ENCODE measurements around the gene ESAM.

ESAM gene

DNA sequence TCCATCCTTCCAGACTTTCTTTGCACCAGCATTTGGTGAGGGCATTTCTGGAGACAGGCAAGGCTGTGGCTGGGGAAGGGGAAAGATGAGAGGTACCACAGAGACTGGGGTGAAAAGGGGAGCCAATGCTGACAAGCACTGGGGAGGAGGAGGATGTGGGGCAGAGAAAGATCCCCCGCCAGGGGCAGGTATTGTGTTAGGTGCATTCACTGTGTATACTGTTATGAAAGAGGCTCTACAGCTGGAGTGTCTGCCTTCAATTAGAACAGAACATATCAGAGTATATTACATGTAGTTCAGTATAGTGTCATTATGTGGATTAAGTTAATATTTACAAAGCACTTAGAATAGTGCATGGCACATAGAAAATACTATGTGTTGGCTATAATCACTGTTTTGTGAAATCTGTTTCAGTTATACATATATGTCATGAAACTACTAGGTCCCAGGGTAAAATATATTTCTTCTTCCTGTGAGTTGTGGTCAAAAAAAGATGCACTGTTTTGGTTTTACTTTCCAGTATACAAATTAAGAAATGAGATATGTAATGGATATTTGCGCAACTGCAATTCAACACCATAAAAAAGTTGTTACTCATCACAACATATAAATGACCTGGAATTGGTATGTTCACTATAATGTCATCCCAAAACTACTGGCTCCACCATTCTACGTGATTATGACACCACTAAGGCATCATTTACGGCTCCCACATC, 29.7 kb upstream of the ESAM start:
- no peak for DNase-seq
- 100% methylated on average over 2 of the region's 4 CpGs for WGBS (ENCODE audit: insufficient coverage)
- Histone ChIP-seq H3K27me3 (replicated peaks in 2 of 5; ENCODE audit: control insufficient read depth in 4 of 5, insufficient read depth in 5 of 5, low read length in 4 of 5) (peaks cover 0 to 2% (median 0%) of the 10 kb centered on the region in 5 experiments), H3K9me3 (ENCODE audit: control extremely low read depth in 1 of 5, control insufficient read depth in 4 of 5, insufficient read depth in 2 of 5, low read depth in 1 of 5, low read length in 4 of 5) (no peaks in the 10 kb centered on the region), H3K36me3 (ENCODE audit: control insufficient read depth in 4 of 4, insufficient read depth in 4 of 4, low read length in 3 of 4) (no peaks in the 10 kb centered on the region), H3K4me3 (ENCODE audit: control insufficient read depth in 1 of 7, extremely low read depth in 1 of 7, insufficient read depth in 4 of 7, low read depth in 2 of 7, low read length in 6 of 7) (no peak overlapping the region), H3K4me1 (ENCODE audit: control extremely low read depth in 1 of 4, control insufficient read depth in 4 of 4, insufficient read depth in 4 of 4, low read length in 3 of 4) (no peaks in the 10 kb centered on the region), H3K27ac (ENCODE audit: insufficient read depth in 1 of 2, low read depth in 1 of 2, low read length in 2 of 2, poor library complexity in 1 of 2, severe bottlenecking in 2 of 2) (no peak overlapping the region)
- CTCF ChIA-PET = interaction anchor here (1.1 to 8.7 kb wide), 10 partner anchors 7 to 158 kb away, joined by 3 to 56 read pairs (median 12); no protein-coding TSS in a partner anchor
- POLR2A ChIA-PET = no interaction called here

DNA sequence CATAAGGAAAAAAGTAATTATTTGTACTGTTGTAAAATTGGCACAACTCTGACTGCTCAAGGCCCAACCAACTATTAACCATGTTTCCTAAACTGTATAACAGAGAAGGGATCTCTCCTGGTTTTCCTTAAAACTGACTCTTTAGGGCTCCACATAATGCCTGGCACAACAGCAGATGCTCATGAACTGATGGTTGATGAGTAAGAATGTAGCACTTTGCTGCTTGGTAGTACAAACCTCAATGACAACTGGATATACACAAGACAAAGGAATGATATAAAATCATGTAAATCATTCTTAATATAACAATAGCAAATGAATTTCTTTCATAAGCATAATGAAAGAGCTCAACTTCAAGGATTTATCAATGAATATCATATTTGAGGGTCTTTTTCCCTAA, 26.4 kb upstream of the ESAM start:
- H3K27ac ChIP-seq (ENCODE audit: insufficient read depth in 1 of 2, low read depth in 1 of 2, low read length in 2 of 2, poor library complexity in 1 of 2, severe bottlenecking in 2 of 2) = no peak overlapping the region
- H3K9me3 ChIP-seq (ENCODE audit: control extremely low read depth in 1 of 5, control insufficient read depth in 4 of 5, insufficient read depth in 2 of 5, low read depth in 1 of 5, low read length in 4 of 5) = no peaks in the 10 kb centered on the region
- peaks cover 0 to 2% (median 0%) of the 10 kb centered on the region in 5 experiments for H3K27me3 ChIP-seq (replicated peaks in 2 of 5; ENCODE audit: control insufficient read depth in 4 of 5, insufficient read depth in 5 of 5, low read length in 4 of 5)
- ChIA-PET POLR2A (interaction anchor here (0.6 kb wide), 1 partner anchor 145 kb away, joined by 3 read pairs; no protein-coding TSS in a partner anchor), CTCF (interaction anchor here (1.2 to 8.7 kb wide), 5 partner anchors 8 to 118 kb away, joined by 3 to 56 read pairs (median 17); partner anchors contain the start of gene MSANTD2)
- H3K4me3 ChIP-seq (ENCODE audit: control insufficient read depth in 1 of 7, extremely low read depth in 1 of 7, insufficient read depth in 4 of 7, low read depth in 2 of 7, low read length in 6 of 7) = no peak overlapping the region
- H3K36me3 ChIP-seq (ENCODE audit: control insufficient read depth in 4 of 4, insufficient read depth in 4 of 4, low read length in 3 of 4) = no peaks in the 10 kb centered on the region
- no peak for DNase-seq
- no peaks in the 10 kb centered on the region for H3K4me1 ChIP-seq (ENCODE audit: control extremely low read depth in 1 of 4, control insufficient read depth in 4 of 4, insufficient read depth in 4 of 4, low read length in 3 of 4)

DNA sequence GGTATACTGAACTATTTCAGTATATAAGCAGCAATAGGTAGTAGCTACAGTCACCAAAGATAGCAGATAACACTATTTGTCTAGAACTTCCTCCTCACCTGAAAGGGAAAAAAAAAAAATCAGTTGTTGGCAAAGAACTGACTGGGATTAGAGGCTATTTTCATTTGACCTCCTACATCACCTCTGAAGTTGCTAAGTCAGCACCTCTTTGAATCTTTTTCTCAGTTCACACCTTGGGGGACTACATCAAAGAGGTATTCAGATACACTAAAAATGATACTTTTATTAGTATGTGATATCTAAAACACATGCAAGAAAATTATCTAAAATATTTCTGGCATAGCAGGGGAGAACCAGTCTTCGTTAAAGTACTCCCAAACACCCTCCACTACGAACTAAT, 22.0 kb upstream of the ESAM start:
- ChIA-PET CTCF (interaction anchor here (1.2 to 4.9 kb wide), 9 partner anchors 8 to 113 kb away, joined by 3 to 21 read pairs (median 5); partner anchors contain the start of gene MSANTD2), POLR2A (interaction anchor here (0.6 kb wide), 1 partner anchor 314 kb away, joined by 3 read pairs; no protein-coding TSS in a partner anchor)
- DNase-seq = no peak
- no peaks in the 10 kb centered on the region for H3K36me3 ChIP-seq (ENCODE audit: control insufficient read depth in 4 of 4, insufficient read depth in 4 of 4, low read length in 3 of 4)
- H3K9me3 ChIP-seq (ENCODE audit: control extremely low read depth in 1 of 5, control insufficient read depth in 4 of 5, insufficient read depth in 2 of 5, low read depth in 1 of 5, low read length in 4 of 5) = no peaks in the 10 kb centered on the region
- 100% methylated on average over 1 of the region's 2 CpGs for WGBS (ENCODE audit: insufficient coverage)
- no peak overlapping the region for H3K27ac ChIP-seq (ENCODE audit: insufficient read depth in 1 of 2, low read depth in 1 of 2, low read length in 2 of 2, poor library complexity in 1 of 2, severe bottlenecking in 2 of 2)
- H3K4me1 ChIP-seq (ENCODE audit: control extremely low read depth in 1 of 4, control insufficient read depth in 4 of 4, insufficient read depth in 4 of 4, low read length in 3 of 4) = no peaks in the 10 kb centered on the region
- no peak overlapping the region for H3K4me3 ChIP-seq (ENCODE audit: control insufficient read depth in 1 of 7, extremely low read depth in 1 of 7, insufficient read depth in 4 of 7, low read depth in 2 of 7, low read length in 6 of 7)
- no peaks in the 10 kb centered on the region for H3K27me3 ChIP-seq (replicated peaks in 2 of 5; ENCODE audit: control insufficient read depth in 4 of 5, insufficient read depth in 5 of 5, low read length in 4 of 5)

DNA sequence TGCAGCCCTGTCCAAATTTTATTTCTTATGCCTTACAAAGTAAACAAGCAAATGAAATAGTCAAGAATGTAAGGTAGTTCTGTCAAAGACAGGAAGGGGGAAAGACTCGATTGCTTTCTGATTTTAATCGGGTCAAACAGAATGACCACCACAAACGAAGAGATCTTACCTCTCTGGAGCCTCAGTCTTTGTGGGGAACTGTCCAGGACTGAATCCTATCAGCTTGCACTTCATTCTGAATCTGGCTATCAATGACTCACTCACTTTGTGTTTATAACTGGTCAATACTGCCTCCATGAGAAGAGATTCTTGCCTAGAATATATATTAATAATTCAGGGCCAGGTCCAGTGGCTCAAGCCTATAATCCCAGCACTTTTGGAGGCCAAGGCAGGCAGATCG, 20.9 kb upstream of the ESAM start:
- Histone ChIP-seq H3K4me1 (ENCODE audit: control extremely low read depth in 1 of 4, control insufficient read depth in 4 of 4, insufficient read depth in 4 of 4, low read length in 3 of 4) (no peaks in the 10 kb centered on the region), H3K27ac (ENCODE audit: insufficient read depth in 1 of 2, low read depth in 1 of 2, low read length in 2 of 2, poor library complexity in 1 of 2, severe bottlenecking in 2 of 2) (no peak overlapping the region), H3K9me3 (ENCODE audit: control extremely low read depth in 1 of 5, control insufficient read depth in 4 of 5, insufficient read depth in 2 of 5, low read depth in 1 of 5, low read length in 4 of 5) (no peaks in the 10 kb centered on the region), H3K27me3 (replicated peaks in 2 of 5; ENCODE audit: control insufficient read depth in 4 of 5, insufficient read depth in 5 of 5, low read length in 4 of 5) (no peaks in the 10 kb centered on the region), H3K36me3 (ENCODE audit: control insufficient read depth in 4 of 4, insufficient read depth in 4 of 4, low read length in 3 of 4) (no peaks in the 10 kb centered on the region), H3K4me3 (ENCODE audit: control insufficient read depth in 1 of 7, extremely low read depth in 1 of 7, insufficient read depth in 4 of 7, low read depth in 2 of 7, low read length in 6 of 7) (no peak overlapping the region)
- WGBS (ENCODE audit: insufficient coverage) = 100% methylated on average over 4 of the region's 4 CpGs
- POLR2A ChIA-PET = interaction anchor here (0.6 kb wide), 1 partner anchor 19 kb away, joined by 3 read pairs; no protein-coding TSS in a partner anchor
- CTCF ChIA-PET = interaction anchor here (0.9 to 4.9 kb wide), 10 partner anchors 9 to 153 kb away, joined by 3 to 21 read pairs (median 4); partner anchors contain the start of gene MSANTD2
- DNase-seq = no peak

DNA sequence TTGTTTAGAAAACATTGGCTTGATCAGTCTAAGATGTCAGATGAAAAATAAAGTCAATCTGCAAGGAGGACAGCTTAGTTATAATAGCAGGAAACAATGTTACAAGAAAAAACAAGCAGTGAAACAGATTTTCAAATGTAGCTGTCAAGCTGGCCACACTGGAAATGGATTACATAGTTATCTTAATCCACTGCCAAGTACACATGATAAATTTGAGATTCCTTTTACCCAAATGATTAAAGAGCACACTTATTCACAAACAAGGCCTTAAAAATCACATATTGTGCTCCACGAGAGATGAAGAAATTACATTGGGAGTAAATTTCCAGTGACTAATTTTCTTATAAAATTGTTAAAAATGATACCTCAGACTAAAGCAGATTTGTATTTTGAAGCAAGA, 17.5 kb upstream of the ESAM start:
- Histone ChIP-seq H3K9me3 (ENCODE audit: control extremely low read depth in 1 of 5, control insufficient read depth in 4 of 5, insufficient read depth in 2 of 5, low read depth in 1 of 5, low read length in 4 of 5) (no peaks in the 10 kb centered on the region), H3K27ac (ENCODE audit: insufficient read depth in 1 of 2, low read depth in 1 of 2, low read length in 2 of 2, poor library complexity in 1 of 2, severe bottlenecking in 2 of 2) (no peak overlapping the region), H3K36me3 (ENCODE audit: control insufficient read depth in 4 of 4, insufficient read depth in 4 of 4, low read length in 3 of 4) (peaks cover 0 to 1% (median 0%) of the 10 kb centered on the region in 4 experiments), H3K27me3 (replicated peaks in 2 of 5; ENCODE audit: control insufficient read depth in 4 of 5, insufficient read depth in 5 of 5, low read length in 4 of 5) (peaks cover 0 to 2% (median 0%) of the 10 kb centered on the region in 5 experiments), H3K4me3 (ENCODE audit: control insufficient read depth in 1 of 7, extremely low read depth in 1 of 7, insufficient read depth in 4 of 7, low read depth in 2 of 7, low read length in 6 of 7) (no peak overlapping the region), H3K4me1 (ENCODE audit: control extremely low read depth in 1 of 4, control insufficient read depth in 4 of 4, insufficient read depth in 4 of 4, low read length in 3 of 4) (peaks cover 0 to 5% (median 2%) of the 10 kb centered on the region in 4 experiments)
- ChIA-PET CTCF (interaction anchor here (1.6 to 3.0 kb wide), 6 partner anchors 8 to 135 kb away, joined by 5 to 18 read pairs (median 10); no protein-coding TSS in a partner anchor), POLR2A (no interaction called here)
- WGBS (ENCODE audit: insufficient coverage) = no CpG with 5 or more reads among the region's 1 CpG
- no peak for DNase-seq

DNA sequence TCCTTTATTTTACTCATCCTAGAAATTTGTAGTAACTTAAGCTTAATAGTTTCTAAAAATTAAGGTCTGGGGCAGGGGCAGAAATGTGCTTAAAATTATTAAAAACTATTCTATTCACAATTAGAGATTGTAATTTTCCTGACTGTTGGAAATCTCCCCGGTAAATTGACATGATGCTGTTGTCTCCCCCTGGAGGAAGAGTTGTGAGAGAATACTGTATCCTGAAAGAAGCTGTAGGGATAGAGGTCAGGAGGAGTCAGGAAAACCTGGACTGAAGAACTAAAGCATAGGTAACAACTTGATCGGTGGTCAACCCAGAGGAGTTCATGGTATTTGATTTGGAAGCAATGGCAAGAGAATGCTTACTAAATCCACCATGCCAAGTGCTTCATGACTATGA, 16.2 kb upstream of the ESAM start:
- Histone ChIP-seq H3K9me3 (ENCODE audit: control extremely low read depth in 1 of 5, control insufficient read depth in 4 of 5, insufficient read depth in 2 of 5, low read depth in 1 of 5, low read length in 4 of 5) (no peaks in the 10 kb centered on the region), H3K4me3 (ENCODE audit: control insufficient read depth in 1 of 7, extremely low read depth in 1 of 7, insufficient read depth in 4 of 7, low read depth in 2 of 7, low read length in 6 of 7) (no peak overlapping the region), H3K4me1 (ENCODE audit: control extremely low read depth in 1 of 4, control insufficient read depth in 4 of 4, insufficient read depth in 4 of 4, low read length in 3 of 4) (peaks cover 0 to 5% (median 2%) of the 10 kb centered on the region in 4 experiments), H3K27me3 (replicated peaks in 2 of 5; ENCODE audit: control insufficient read depth in 4 of 5, insufficient read depth in 5 of 5, low read length in 4 of 5) (peaks cover 0 to 2% (median 0%) of the 10 kb centered on the region in 5 experiments), H3K27ac (ENCODE audit: insufficient read depth in 1 of 2, low read depth in 1 of 2, low read length in 2 of 2, poor library complexity in 1 of 2, severe bottlenecking in 2 of 2) (no peak overlapping the region), H3K36me3 (ENCODE audit: control insufficient read depth in 4 of 4, insufficient read depth in 4 of 4, low read length in 3 of 4) (peaks cover 0 to 3% (median 0%) of the 10 kb centered on the region in 4 experiments)
- DNase-seq = no peak
- ChIA-PET POLR2A (no interaction called here), CTCF (interaction anchor here (1.8 to 3.0 kb wide), 5 partner anchors 8 to 109 kb away, joined by 5 to 18 read pairs (median 12); no protein-coding TSS in a partner anchor)
- WGBS (ENCODE audit: insufficient coverage) = 100% methylated on average over 2 of the region's 2 CpGs

Data from common myeloid progenitor, CD34-positive (primary cell).